Caco-2 (cell line): ENCODE data around the gene IGFN1. TPM values are rescaled to one million over a fixed set of nuclear protein-coding genes. Genes with fewer than 3 reads are reported as not detected.

Experiments
- BruUV-seq: library from RNA; stranded (reverse); fragments of 400-500 nt; replicated peaks from 2 replicates; lab custom pipeline; 2021; lab: Mats Ljungman, UMichigan
- CTCF ChIA-PET: fragments of 300-600 bp; sonication (Branson Sonifier 250); formaldehyde crosslinking; loops from one replicate; lab custom pipeline; 2022; ENCODE audit warnings: antibody characterized with exemption; lab: Charles Lee
- POLR2A ChIA-PET: fragments of 300-600 bp; sonication (Branson Sonifier 250); formaldehyde crosslinking; loops from one replicate; lab custom pipeline; 2022; ENCODE audit warnings: antibody characterized with exemption; lab: Charles Lee
- DNase-seq, 2 experiments: peaks; one replicate each; pipeline versions ENCODE4 v3.0.0 to v3.0.0-alpha.2; 2020 to 2022
- H3K27me3 ChIP-seq: replicated peaks from 2 replicates; pipeline ENCODE4 v1.6.0; 2011; ENCODE audit warnings: low read length; ENCODE audit not compliant: control insufficient read depth, insufficient read depth
- H3K36me3 ChIP-seq: 2 replicates; pipeline ENCODE4 v1.5.1; 2011; ENCODE audit warnings: low read length; ENCODE audit not compliant: control insufficient read depth, insufficient read depth
- H3K4me1 ChIP-seq: fragments of 250-450 bp; sonication (Bioruptor Pico); 2 replicates; pipeline ENCODE4 v1.5.1; 2020; ENCODE audit warnings: mild to moderate bottlenecking
- H3K4me3 ChIP-seq: 2 replicates; pipeline ENCODE4 v1.5.1; 2011; ENCODE audit warnings: low read depth, mild to moderate bottlenecking, control low read depth, low read length
- H3K9me3 ChIP-seq: fragments of 250-450 bp; sonication (Bioruptor Pico); 2 replicates; pipeline ENCODE4 v1.5.1; 2020; ENCODE audit warnings: mild to moderate bottlenecking, moderate library complexity
- H3K27ac Mint-ChIP-seq: one replicate; pipeline ENCODE4 v1.8.0; 2022; ENCODE audit warnings: mixed read lengths; ENCODE audit not compliant: unreplicated experiment
- H3K27me3 Mint-ChIP-seq: one replicate; pipeline ENCODE4 v1.8.0; 2022; ENCODE audit warnings: mixed read lengths; ENCODE audit not compliant: insufficient read depth, unreplicated experiment
- H3K36me3 Mint-ChIP-seq: one replicate; pipeline ENCODE4 v1.8.0; 2022; ENCODE audit warnings: mild to moderate bottlenecking, mixed read lengths; ENCODE audit not compliant: insufficient read depth, unreplicated experiment
- H3K4me1 Mint-ChIP-seq: one replicate; pipeline ENCODE4 v1.8.0; 2022; ENCODE audit warnings: low read depth, mixed read lengths; ENCODE audit not compliant: unreplicated experiment
- H3K4me3 Mint-ChIP-seq: one replicate; pipeline ENCODE4 v1.8.0; 2022; ENCODE audit warnings: mild to moderate bottlenecking, moderate library complexity, mixed read lengths; ENCODE audit not compliant: unreplicated experiment
- H3K9me3 Mint-ChIP-seq: one replicate; pipeline ENCODE4 v1.8.0; 2022; ENCODE audit warnings: mixed read lengths; ENCODE audit not compliant: unreplicated experiment
- intact Hi-C: fragments of 100-400 bp; cut with micrococcal nuclease; formaldehyde crosslinking; loops from one replicate; pipeline ENCODE4 v1.10.0; 2022; ENCODE audit not compliant: unreplicated experiment
- total RNA-seq: library from RNA; stranded (reverse); gene quantifications from 2 replicates; pipeline ENCODE4 v1.2.3, GENCODE V29; 2022
- TF ChIP-seq, protein P1 (sequence below), 2 experiments: fragments of 200-600 bp in 1 of 2; IDR thresholded peaks; 1 replicate in 1 of 2; 2 replicates in 1 of 2; pipeline versions ENCODE4 v1.5.1 to v1.8.0; 2011 to 2022; ENCODE audit warnings: antibody characterized with exemption in 1 of 2, control low read depth in 1 of 2, inconsistent platforms in 1 of 2, low read depth in 1 of 2, low read length in 1 of 2, mild to moderate bottlenecking in 1 of 2, moderate library complexity in 1 of 2; ENCODE audit not compliant: insufficient read depth in 1 of 2, severe bottlenecking in 1 of 2, unreplicated experiment in 1 of 2

IGFN1 gene
- total RNA-seq, 1 experiment from 2014 or later, result 0.23 TPM

- intact Hi-C loops, result loop anchor here (5.0 kb wide), 2 partner anchors 38 to 93 kb away; no protein-coding TSS in a partner anchor
- no peak overlapping the region for H3K4me3 ChIP-seq
- TF ChIP-seq, protein P1, sequence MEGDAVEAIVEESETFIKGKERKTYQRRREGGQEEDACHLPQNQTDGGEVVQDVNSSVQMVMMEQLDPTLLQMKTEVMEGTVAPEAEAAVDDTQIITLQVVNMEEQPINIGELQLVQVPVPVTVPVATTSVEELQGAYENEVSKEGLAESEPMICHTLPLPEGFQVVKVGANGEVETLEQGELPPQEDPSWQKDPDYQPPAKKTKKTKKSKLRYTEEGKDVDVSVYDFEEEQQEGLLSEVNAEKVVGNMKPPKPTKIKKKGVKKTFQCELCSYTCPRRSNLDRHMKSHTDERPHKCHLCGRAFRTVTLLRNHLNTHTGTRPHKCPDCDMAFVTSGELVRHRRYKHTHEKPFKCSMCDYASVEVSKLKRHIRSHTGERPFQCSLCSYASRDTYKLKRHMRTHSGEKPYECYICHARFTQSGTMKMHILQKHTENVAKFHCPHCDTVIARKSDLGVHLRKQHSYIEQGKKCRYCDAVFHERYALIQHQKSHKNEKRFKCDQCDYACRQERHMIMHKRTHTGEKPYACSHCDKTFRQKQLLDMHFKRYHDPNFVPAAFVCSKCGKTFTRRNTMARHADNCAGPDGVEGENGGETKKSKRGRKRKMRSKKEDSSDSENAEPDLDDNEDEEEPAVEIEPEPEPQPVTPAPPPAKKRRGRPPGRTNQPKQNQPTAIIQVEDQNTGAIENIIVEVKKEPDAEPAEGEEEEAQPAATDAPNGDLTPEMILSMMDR (IDR thresholded peaks at IDR 0.05; ENCODE audit: insufficient read depth in 1 of 2, low read depth in 1 of 2, low read length in 1 of 2, severe bottlenecking in 1 of 2, unreplicated experiment in 1 of 2), result no peak
- H3K4me1 ChIP-seq, result no peaks in the 10 kb centered on the region
- no peaks in the 10 kb centered on the region for H3K9me3 ChIP-seq
- no TSS peak for BruUV-seq
- POLR2A ChIA-PET, result no interaction called here
- H3K4me1 Mint-ChIP-seq, result no peaks in the 10 kb centered on the region
- no peak overlapping the region for H3K4me3 Mint-ChIP-seq
- H3K36me3 Mint-ChIP-seq, result no peaks in the 10 kb centered on the region
- DNase-seq, result no peak
- CTCF ChIA-PET, result no interaction called here
- no peaks in the 10 kb centered on the region; the same call in none of the 2 replicates for H3K27me3 ChIP-seq
- no peaks in the 10 kb centered on the region for H3K36me3 ChIP-seq
- H3K9me3 Mint-ChIP-seq, result no peaks in the 10 kb centered on the region
- H3K27me3 Mint-ChIP-seq, result peaks cover 24% of the 10 kb centered on the region
- no peak overlapping the region for H3K27ac Mint-ChIP-seq
Observed at GRCh38 chr1:201269281-201269680, 78.7 kb downstream of the IGFN1 start.

DNA sequence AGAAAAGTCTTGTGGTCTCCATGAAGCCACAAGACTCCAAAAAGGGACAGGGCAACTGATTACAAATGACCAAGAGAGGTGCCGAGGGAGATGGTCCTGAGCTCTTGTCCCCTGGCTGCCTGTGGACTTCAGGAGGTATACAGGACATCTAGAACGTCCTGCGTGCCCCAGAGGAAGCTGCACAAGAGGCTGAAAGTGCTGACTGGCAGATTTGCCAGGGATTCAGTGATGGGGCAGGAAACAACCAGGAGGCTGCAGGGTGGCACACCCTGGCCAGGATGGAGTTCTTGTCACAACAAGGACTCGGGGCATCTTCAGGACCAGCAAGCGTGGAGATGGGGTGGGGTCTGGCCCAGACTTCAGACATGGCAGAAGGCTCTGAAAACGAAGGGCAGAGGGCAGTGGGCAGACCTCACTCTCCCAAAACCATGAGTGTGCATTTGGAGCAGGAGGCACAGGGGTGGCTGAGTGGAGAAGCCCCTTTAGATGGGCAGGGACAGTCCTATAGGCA lies 79.3 kb downstream of the IGFN1 start:
- Histone ChIP-seq H3K4me1 (no peaks in the 10 kb centered on the region), H3K27me3 (no peaks in the 10 kb centered on the region; the same call in none of the 2 replicates), H3K36me3 (no peaks in the 10 kb centered on the region), H3K4me3 (no peak overlapping the region), H3K9me3 (no peaks in the 10 kb centered on the region)
- no peak for DNase-seq
- BruUV-seq, result no TSS peak
- no peaks in the 10 kb centered on the region for H3K36me3 Mint-ChIP-seq
- H3K4me1 Mint-ChIP-seq, result no peaks in the 10 kb centered on the region
- no peaks in the 10 kb centered on the region for H3K9me3 Mint-ChIP-seq
- H3K4me3 Mint-ChIP-seq, result no peak overlapping the region
- intact Hi-C loops, result loop anchor here (5.0 kb wide), 2 partner anchors 37 to 92 kb away; no protein-coding TSS in a partner anchor
- peaks cover 24% of the 10 kb centered on the region for H3K27me3 Mint-ChIP-seq
- TF ChIP-seq, protein P1 (IDR thresholded peaks at IDR 0.05; ENCODE audit: insufficient read depth in 1 of 2, low read depth in 1 of 2, low read length in 1 of 2, severe bottlenecking in 1 of 2, unreplicated experiment in 1 of 2), result no peak
- ChIA-PET POLR2A (no interaction called here), CTCF (no interaction called here)
- H3K27ac Mint-ChIP-seq, result no peak overlapping the region

DNA sequence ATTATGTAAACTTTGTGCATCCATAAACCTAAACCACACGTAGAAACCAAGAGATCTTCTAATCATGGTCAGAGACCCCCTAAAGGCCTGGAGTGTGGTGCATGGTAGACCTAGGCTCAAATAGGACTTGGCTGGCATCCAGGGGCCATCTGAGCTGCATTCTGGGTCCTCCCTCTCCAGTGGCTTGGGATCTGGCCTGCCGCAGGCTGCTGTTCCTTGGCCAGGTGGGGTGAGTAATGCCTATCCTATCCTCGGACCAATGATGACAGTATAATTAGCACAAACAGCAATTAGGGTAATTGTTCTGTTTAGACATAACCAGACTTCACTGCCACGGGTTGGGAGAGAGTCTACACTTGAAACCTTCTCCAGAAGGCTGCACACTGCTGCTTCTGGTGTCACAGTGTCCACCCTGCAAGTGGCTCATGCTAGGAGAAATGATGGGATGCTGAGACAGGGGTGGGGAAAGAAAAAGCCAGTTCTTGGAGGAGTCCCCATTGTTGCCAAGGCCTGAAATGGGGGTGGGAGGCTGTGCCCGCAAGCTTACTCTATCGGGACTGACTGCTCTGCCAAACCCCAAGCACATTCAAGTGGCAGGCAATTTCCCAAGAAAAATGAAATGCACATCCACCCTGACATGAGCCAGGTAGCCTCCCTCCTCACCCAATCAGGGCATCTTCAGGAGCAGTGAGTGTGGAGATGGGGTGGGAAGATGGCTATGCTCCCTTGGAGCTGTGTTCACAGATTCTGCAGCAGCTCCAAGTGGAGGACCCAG lies 80.2 kb downstream of the IGFN1 start:
- Mint-ChIP-seq H3K9me3 (no peaks in the 10 kb centered on the region), H3K4me1 (no peaks in the 10 kb centered on the region), H3K4me3 (no peak overlapping the region), H3K27ac (no peak overlapping the region), H3K36me3 (no peaks in the 10 kb centered on the region), H3K27me3 (peaks cover 24% of the 10 kb centered on the region)
- H3K4me1 ChIP-seq, result no peaks in the 10 kb centered on the region
- BruUV-seq, result no TSS peak
- H3K9me3 ChIP-seq, result no peaks in the 10 kb centered on the region
- intact Hi-C loops, result no loop called here
- CTCF ChIA-PET, result interaction anchor here (1.6 kb wide), 1 partner anchor 91 kb away, joined by 4 read pairs; no protein-coding TSS in a partner anchor
- TF ChIP-seq, protein P1 (IDR thresholded peaks at IDR 0.05; ENCODE audit: insufficient read depth in 1 of 2, low read depth in 1 of 2, low read length in 1 of 2, severe bottlenecking in 1 of 2, unreplicated experiment in 1 of 2), result no peak
- H3K4me3 ChIP-seq, result no peak overlapping the region
- DNase-seq, result no peak
- no peaks in the 10 kb centered on the region; the same call in none of the 2 replicates for H3K27me3 ChIP-seq
- no peaks in the 10 kb centered on the region for H3K36me3 ChIP-seq
- POLR2A ChIA-PET, result no interaction called here
